ENCODE results near the gene NTSR1.

Gene NTSR1

DNA sequence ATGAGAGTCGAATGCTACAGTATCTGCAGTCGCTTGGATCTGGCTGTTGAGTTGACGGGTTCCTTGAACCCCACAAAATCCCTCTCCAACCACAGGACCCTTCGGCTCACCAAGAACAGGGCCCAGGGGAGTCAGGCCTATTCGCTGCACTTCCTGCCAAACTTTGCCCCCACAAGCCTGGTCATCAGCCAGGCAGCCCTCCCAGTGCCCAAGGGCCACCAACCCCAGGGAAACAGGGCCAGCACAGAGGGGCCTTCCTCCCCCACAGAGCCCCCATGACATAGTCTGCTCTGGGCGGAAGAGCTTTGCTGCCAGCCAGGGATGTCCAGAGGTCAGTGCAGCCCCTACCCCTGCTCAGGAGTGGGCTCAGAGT, 53.1 kb downstream of the NTSR1 start:
- DNase-seq (ENCODE audit: low spot score) = no peak
- TF ChIP-seq CTCF (IDR thresholded peaks at IDR 0.05; ENCODE audit: extremely low read depth, missing control alignments) = no peak

- TF ChIP-seq CTCF (IDR thresholded peaks at IDR 0.05; ENCODE audit: extremely low read depth, missing control alignments) = no peak
- DNase-seq (ENCODE audit: low spot score) = no peak
Observed at GRCh38 chr20:62762376-62762775, 53.7 kb downstream of the NTSR1 start.

GRCh38 chr20:62762801-62763368, 54.2 kb downstream of the NTSR1 start:
- DNase-seq (ENCODE audit: low spot score) = no peak
- TF ChIP-seq CTCF (IDR thresholded peaks at IDR 0.05; ENCODE audit: extremely low read depth, missing control alignments) = no peak

GRCh38 chr20:62763404-62763803, 54.8 kb downstream of the NTSR1 start:
- no peak for TF ChIP-seq CTCF (IDR thresholded peaks at IDR 0.05; ENCODE audit: extremely low read depth, missing control alignments)
- DNase-seq (ENCODE audit: low spot score) = no peak

GRCh38 chr20:62764156-62764935, 55.7 kb downstream of the NTSR1 start:
- no peak for TF ChIP-seq CTCF (IDR thresholded peaks at IDR 0.05; ENCODE audit: extremely low read depth, missing control alignments)
- DNase-seq (ENCODE audit: low spot score) = no peak

DNA sequence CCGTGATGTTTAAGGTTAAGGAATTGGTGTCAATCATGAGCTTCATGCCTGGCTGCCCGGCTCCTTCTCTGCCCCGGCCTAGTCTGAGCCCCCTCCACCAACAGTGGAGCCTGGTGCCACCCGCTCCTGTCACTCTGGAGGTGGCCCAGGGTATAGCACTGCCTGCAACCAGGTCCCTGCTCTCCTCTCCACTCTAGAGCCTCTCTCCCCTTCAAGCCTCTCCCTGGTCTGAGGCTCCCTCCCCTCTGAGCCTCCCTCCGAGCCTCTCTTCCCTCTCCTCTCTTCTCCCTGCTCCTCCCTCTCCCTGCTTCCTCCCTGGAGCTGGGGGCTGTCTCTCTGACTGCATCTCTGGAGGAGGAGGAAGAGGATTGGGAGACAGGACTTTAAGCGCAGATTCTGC, 56.4 kb downstream of the NTSR1 start:
- no peak for TF ChIP-seq CTCF (IDR thresholded peaks at IDR 0.05; ENCODE audit: extremely low read depth, missing control alignments)
- DNase-seq (ENCODE audit: low spot score) = no peak

GRCh38 chr20:62765432-62766070, 56.9 kb downstream of the NTSR1 start:
- no peak for DNase-seq (ENCODE audit: low spot score)
- TF ChIP-seq CTCF (IDR thresholded peaks at IDR 0.05; ENCODE audit: extremely low read depth, missing control alignments) = no peak

Data from GM20000 (cell line).